Activated CD4-positive, alpha-beta T cell treated with anti-CD3 and anti-CD28 coated beads, Interleukin-2, amount 50 U/mL, for 48 hours (primary cell): ENCODE results near the gene ODAD4.
A peak's percentile ranks its signal among the peaks of the same experiment; 100 is the strongest.
"Not testable (repeated sequence)": the region's sequence is repeated elsewhere in the genome, so short reads cannot be mapped to it uniquely, and the experiment has no call there.

Source experiments
- DNase-seq, 2 experiments: peaks; one replicate each; pipeline ENCODE4 v3.0.0-alpha.2; 2020

Gene ODAD4

GRCh38 chr17:41913798-41914197, 16.6 kb upstream of the ODAD4 start:
- DNase-seq: no peak

DNA sequence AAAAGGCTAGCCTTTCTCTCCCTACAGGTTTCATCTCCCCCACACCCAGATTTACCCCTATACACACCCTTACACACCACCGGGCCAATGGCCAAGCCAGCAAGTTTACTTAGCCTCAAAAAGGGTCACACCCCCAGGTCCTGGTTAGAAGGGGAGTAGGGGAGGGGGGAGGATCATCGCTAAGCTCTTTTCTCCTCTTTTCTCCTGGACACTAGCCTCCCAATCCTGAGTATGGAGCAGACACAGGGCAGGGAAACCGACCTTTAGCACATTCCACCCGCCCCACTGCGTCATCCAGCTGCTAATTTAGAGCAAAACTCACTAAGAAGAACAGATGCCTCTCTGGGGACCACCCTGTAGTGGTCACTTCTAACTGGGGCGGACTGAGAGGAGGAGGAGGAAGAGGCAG, 16.1 kb upstream of the ODAD4 start:
- no peak for DNase-seq

- DNase-seq: no peak
Observed at GRCh38 chr17:41915020-41915419, 15.4 kb upstream of the ODAD4 start.

GRCh38 chr17:41915566-41915965, 14.9 kb upstream of the ODAD4 start:
- no peak for DNase-seq

DNA sequence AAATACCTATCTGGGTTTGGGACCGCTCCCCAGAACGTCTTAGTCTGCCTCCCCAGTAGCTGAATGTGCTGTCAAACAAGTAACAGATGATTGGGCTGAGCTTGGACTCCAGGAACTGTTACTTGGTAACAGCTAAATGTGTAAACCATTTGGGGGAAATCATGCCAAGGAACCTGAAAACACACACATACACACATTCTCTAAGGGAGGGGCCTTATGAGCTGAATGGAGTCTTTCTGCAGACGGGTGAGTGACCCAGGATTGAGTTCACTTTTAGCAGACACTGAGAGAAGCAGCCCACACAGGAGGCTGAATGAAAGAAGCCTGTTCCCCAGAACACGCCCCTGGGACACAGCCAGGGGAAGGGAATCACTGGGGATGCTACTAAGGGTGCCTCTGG, 13.2 kb upstream of the ODAD4 start:
- no peak for DNase-seq

- DNase-seq: peak; percentile 54 to 55
Observed at GRCh38 chr17:41917679-41918313, 12.6 kb upstream of the ODAD4 start.

- DNase-seq: peak; percentile 97 to 98
Observed at GRCh38 chr17:41918314-41919164, 11.9 kb upstream of the ODAD4 start, which contains the start of gene ACLY. TSS of gene ACLY (minus strand) at chr17:41918951. CDS start at chr17:41913873, 5,078 bp downstream.

- DNase-seq: no peak
Observed at GRCh38 chr17:41919165-41919817, 11.1 kb upstream of the ODAD4 start.

- DNase-seq: no peak
Observed at GRCh38 chr17:41919840-41920579, 10.4 kb upstream of the ODAD4 start.

- no peak for DNase-seq
Observed at GRCh38 chr17:41920580-41920955, 9.8 kb upstream of the ODAD4 start.

- no peak for DNase-seq
Observed at GRCh38 chr17:41925991-41926590, 4.3 kb upstream of the ODAD4 start.

GRCh38 chr17:41928693-41929251, 1.6 kb upstream of the ODAD4 start:
- no peak for DNase-seq

DNA sequence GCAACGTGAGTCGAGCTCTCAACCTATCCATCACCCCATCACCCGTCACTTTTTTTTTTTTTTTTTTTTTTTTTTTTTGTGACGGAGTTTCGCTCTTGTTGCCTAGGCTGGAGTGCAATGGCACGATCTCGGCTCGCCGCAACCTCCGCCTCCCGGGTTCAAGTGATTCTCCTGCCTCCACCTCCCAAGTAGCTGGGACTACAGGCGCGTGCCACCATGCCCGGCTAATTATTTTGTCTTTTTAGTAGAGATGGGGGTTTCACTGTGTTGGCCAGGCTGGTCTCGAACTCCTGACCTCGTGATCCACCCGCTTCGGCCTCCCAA, 378 bp downstream of the ODAD4 start:
- DNase-seq: not testable (repeated sequence)

GRCh38 chr17:41931715-41932114, 1.3 kb downstream of the ODAD4 start:
- DNase-seq: not testable (repeated sequence)

- DNase-seq: no peak
Observed at GRCh38 chr17:41932816-41933389, 2.5 kb downstream of the ODAD4 start.

DNA sequence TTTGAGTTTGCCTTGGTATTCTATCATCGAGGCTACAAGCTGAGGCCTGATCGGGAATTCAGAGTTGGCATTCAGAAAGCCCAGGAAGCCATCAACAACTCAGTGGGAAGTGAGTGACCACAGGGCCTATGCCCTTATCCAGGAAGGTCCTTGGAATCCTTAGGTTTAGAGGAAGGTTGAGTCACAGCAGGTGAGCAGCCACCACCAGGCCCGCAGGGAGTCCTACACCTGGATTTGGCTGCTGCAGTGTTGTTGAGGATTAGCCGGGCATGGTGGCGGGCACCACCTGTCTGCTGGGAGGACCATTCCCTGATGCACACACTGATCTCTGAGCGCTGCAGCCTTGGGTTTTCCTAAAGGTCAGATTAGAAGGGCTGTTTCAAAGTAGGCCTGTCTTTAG, 5.2 kb downstream of the ODAD4 start:
- DNase-seq: no peak

DNA sequence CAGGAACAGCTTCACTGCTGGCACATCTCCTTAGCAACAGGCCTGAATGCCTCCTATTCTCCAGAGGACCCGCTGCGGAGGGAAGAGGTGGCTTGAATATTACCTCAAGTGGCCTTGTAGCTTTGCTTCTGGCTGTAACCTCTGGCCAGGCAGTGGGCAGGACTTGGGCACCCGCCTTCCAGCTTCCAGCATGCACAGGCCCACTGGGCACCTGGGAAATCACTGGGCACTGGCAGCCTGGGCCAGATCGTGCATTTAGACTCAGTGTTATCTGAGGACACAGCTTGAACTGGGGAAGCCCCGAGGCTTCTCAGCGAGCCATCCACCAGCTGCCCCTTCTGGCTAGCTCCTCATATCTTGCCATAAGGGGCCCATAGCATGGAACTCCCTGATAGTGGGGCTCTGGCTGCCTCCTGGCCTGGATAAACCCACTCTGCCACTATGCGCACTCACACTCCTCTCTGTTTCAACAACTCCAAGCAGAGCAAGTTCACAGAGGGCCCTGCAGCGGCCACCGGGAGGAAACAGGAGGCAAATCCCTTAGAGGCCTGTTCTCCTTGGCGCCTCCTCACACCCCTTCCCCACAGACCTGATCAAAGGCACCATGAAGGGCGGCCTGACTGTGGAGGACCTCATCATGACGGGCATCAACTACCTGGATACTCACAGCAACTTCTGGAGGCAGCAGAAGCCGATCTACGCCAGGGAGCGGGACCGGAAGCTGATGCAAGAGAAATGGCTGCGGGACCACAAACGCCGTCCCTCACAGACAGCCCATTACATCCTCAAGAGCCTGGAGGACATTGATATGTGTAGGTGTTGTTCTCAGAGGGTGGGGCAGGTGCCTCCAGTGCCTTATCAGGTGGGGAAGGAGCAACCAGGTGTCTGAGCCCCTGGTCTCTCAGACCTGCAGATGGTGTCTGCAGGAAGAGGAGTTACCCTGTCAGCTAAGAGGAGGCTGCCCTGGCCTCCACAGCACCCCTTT, 7.8 kb downstream of the ODAD4 start:
- no peak for DNase-seq

DNA sequence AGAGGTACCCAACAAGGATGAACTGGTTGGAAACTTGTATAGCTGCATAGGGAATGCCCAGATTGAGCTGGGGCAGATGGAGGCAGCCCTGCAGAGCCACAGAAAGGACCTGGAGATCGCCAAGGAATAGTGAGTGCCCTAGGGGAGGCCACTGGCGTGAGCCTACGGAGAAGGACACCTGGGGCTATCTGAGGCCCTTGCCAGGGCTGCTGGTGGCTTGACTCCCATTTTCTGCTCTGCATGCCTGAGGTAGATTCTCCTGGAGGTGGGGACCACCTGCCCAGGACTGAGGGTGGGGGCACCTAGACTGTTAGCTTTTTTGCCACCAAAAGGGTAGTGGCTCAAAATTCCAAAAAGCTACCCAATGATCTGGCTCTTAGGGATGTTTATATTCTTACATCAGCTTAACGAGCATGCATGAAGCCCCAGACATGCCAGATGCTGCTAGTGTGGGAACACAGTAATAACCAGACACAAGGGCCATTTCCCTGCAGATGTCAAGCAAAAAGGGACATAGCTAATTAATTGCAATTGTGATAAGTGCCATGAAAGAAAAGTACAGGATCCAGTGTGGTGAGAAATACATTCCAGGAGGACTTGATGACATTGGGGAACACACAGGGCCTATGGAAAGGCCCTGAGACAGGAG, 8.8 kb downstream of the ODAD4 start:
- DNase-seq: no peak

DNA sequence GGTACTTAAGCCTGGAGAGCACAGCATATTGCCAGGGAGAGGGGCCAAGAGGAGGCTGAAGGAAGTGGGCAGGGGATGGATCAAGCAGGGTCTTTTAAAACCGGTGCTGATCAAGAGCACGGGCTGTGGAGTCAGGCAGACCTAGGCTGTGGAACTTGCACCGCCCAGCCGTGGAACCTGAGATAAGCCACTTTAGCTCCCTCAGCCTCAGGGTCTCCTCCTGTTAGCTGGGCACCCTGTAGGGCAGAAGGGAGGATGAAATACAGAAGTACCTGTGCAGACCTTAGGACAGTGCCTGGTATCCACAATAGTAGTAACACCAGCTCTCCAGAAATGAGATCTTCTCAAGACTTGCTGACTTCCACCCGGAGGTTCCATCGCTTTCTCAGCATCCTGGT, 9.3 kb downstream of the ODAD4 start:
- DNase-seq: no peak

DNA sequence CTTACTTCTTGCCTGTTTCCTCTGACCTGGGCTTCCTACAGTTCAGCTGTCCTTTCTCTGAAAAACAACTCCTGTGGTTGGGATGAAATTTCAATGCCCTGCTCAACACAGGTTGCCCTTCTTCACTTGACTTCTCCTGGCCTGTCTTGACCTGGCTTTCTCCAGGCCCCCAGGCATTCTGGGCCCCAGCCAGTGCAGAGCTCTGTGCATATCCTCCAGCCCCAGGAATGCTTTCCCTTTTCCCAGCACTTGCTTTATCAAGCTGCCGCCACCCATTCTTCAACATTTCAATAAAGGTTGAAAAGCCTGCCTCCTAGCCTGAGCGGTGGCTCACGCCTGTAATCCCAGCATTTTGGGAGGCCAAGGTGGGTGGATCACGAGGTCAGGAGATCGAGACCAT, 10.8 kb downstream of the ODAD4 start:
- no peak for DNase-seq
